BE2C (cell line): Measurements from ENCODE around the gene LRRC75A.
"Not testable (repeated sequence)": the region's sequence is repeated elsewhere in the genome, so short reads cannot be mapped to it uniquely, and the experiment has no call there.

Experiments used
- DNase-seq: peaks from one replicate; pipeline ENCODE4 v3.0.0-alpha.2; 2020
- H3K27me3 ChIP-seq: fragments of 250-450 bp; sonication (Bioruptor Pico); 2 replicates; pipeline ENCODE4 v1.5.1; 2020; ENCODE audit warnings: mild to moderate bottlenecking
- H3K36me3 ChIP-seq: fragments of 250-450 bp; sonication (Bioruptor Pico); 2 replicates; pipeline ENCODE4 v1.5.1; 2020; ENCODE audit warnings: mild to moderate bottlenecking
- H3K4me1 ChIP-seq: fragments of 250-450 bp; sonication (Bioruptor Pico); 2 replicates; pipeline ENCODE4 v1.5.1; 2020
- H3K4me3 ChIP-seq: 2 replicates; pipeline ENCODE4 v1.5.1; 2011; ENCODE audit warnings: low read depth, low read length
- H3K9me3 ChIP-seq: fragments of 250-450 bp; sonication (Bioruptor Pico); 2 replicates; pipeline ENCODE4 v1.5.1; 2020
- TF ChIP-seq, protein P1 (sequence below): IDR thresholded peaks from 2 replicates; pipeline ENCODE4 v1.5.1; 2012; ENCODE audit warnings: mild to moderate bottlenecking, low read depth, low read length

Gene LRRC75A

DNA sequence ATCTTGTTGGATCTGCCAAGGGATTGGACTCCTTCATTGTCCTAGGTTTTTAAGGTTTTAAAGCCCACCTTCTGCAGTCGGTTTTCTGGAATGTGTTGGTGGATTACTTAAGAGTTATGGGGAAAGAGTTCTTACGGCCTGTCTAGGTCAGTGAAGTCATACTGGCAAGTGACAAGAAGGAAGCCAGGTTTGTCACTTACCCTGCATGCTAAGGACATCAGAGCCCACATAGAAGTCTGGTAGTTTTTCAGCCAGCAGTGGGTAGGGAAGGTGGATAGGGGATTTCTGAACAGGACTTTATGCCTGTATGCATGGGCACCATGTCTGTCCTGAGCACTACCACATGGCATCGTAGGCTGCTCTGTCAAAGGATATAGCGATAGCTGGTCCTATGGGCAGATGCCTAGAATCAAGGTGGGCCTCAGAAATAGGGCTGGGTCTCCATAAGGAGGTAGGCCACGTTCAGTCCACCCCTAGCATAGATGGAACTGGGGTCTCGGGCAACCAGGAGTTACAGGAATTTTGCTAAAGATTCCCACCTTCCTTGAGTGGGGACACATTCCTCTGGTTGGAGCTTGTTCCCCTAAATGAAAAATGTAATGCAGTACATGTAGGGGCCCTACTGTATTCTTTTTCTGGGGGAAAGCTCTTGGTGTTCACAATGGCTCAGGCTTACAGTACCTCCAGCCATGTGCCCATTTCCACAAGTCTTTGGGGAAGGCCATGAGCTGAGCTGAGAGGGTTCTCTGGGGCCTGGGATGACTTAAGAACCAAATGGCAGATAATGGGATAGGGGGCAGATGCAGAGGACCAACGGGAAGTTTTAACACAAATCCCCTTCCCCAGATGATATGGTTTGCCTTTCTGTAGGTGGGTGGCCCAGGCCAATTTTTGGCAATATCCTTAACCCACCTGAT, 49.1 kb downstream of the LRRC75A start:
- DNase-seq: no peak
- H3K4me1 ChIP-seq: peaks cover 3% of the 10 kb centered on the region
- TF ChIP-seq, protein P1, sequence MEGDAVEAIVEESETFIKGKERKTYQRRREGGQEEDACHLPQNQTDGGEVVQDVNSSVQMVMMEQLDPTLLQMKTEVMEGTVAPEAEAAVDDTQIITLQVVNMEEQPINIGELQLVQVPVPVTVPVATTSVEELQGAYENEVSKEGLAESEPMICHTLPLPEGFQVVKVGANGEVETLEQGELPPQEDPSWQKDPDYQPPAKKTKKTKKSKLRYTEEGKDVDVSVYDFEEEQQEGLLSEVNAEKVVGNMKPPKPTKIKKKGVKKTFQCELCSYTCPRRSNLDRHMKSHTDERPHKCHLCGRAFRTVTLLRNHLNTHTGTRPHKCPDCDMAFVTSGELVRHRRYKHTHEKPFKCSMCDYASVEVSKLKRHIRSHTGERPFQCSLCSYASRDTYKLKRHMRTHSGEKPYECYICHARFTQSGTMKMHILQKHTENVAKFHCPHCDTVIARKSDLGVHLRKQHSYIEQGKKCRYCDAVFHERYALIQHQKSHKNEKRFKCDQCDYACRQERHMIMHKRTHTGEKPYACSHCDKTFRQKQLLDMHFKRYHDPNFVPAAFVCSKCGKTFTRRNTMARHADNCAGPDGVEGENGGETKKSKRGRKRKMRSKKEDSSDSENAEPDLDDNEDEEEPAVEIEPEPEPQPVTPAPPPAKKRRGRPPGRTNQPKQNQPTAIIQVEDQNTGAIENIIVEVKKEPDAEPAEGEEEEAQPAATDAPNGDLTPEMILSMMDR: no peak
- H3K36me3 ChIP-seq: peaks cover 75% of the 10 kb centered on the region
- H3K9me3 ChIP-seq: no peaks in the 10 kb centered on the region
- H3K27me3 ChIP-seq: no peaks in the 10 kb centered on the region
- H3K4me3 ChIP-seq: peak overlapping the region; percentile 97

DNA sequence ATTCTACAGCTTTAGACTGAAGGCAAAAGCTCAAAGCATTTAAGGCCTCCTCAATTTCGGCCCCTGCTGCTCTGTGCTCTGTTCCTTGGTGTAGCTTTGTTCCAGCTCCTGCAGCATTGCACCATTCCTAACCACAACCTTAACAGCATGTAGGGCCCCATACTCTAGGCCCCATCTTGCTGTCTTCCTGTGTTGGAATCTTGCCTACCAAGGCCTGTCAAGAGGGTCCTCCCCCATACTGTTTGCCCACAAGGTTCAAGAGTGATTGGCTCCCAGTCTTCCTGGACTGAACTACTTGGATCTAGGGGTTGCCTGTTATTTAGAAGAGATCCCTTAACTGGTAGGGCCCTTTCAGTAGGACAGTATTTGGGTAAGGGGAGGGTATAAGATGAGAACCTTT, 49.9 kb downstream of the LRRC75A start:
- Histone ChIP-seq H3K27me3 (no peaks in the 10 kb centered on the region), H3K36me3 (peaks cover 69% of the 10 kb centered on the region), H3K9me3 (no peaks in the 10 kb centered on the region), H3K4me3 (peak overlapping the region; percentile 97), H3K4me1 (peaks cover 3% of the 10 kb centered on the region)
- DNase-seq: no peak
- TF ChIP-seq, protein P1: no peak

DNA sequence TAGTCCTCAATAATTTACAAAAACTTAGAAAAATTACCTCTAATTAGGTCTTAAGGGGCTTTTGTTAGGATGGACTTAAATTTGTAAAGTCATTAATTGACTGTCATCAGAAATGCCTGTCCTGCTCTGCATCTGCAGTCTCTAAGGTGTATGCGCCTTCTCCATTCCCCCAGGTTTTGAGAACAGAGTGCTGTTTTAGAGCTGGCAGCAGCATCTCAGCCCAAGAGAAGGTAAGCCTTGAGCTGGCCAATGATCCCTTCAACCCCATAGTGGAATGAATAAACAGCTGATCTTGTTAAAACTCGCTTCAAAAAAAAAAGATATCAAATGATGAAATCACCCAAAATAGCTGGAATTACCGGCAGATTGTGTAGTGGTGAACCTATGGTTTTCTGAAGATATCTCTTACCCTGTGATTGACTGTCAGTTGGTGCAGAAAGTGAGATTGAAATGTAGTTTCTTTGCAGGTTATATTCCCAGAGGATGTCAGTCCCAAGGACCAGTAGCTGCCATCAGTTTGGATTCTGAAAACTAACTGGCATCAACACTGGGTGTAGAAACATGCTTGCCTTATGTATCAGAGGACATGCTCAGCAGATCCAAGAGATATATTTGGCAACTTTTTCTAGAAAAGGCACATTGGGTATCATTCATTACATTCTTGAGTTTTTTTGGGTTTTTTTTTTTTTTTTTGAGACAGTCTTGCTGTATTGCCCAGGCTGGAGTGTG, 50.9 kb downstream of the LRRC75A start:
- H3K4me3 ChIP-seq: peak overlapping the region; percentile 97
- peaks cover 3% of the 10 kb centered on the region for H3K4me1 ChIP-seq
- H3K9me3 ChIP-seq: no peaks in the 10 kb centered on the region
- no peak for DNase-seq
- peaks cover 63% of the 10 kb centered on the region for H3K36me3 ChIP-seq
- no peaks in the 10 kb centered on the region for H3K27me3 ChIP-seq
- TF ChIP-seq, protein P1: no peak

DNA sequence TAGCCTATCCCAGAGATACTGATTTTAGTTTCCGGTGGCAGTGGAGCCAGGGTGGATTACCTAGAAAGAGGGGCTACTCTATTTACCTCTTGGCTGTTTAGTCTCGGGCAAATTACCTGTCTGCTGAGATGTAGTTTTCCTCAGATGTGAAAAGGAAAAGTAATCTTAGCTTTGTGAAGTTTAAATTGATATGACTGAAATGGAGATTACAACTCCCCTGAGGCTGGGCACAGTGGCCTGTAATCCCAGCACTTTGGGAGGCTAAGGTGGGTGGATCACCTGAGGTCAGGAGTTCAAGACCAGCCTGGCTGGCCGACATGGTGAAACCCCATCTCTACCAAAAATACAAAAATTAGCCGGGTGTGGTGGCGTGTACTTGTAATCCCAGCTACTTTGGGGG, 51.6 kb downstream of the LRRC75A start:
- H3K4me1 ChIP-seq, H3K27me3 ChIP-seq, H3K9me3 ChIP-seq, DNase-seq: not testable (repeated sequence)
- Histone ChIP-seq H3K4me3 (peak overlapping the region; percentile 97), H3K36me3 (peaks cover 55% of the 10 kb centered on the region)

DNA sequence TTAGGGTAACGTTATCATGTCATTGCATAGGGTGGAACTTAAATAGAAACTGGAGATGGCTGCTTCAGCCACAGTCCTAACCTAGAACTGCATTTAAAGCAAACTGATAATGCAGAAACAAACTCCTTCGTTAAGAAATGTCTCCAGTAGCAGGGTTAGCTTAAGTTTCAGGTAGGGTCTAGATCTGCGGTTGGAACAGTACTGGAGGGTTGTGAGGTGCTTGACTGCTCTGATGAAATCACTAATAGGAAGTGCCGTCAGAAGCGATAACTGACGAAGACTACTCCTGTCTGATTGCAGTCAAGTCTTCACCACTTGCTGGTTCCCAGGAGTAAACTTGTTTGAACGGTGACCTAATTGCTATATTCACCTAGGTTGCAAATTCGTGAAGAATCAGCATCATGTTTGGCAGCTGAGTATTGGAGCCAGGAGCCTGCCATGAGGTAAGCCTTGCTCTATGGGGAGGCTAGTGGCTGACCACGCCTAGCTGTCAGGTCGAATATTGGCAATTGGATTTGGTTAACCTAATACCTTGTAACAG, 52.1 kb downstream of the LRRC75A start:
- Histone ChIP-seq H3K4me3 (peak overlapping the region; percentile 97), H3K36me3 (peaks cover 54% of the 10 kb centered on the region), H3K4me1 (no peaks in the 10 kb centered on the region; the same call in none of the 2 replicates), H3K9me3 (no peaks in the 10 kb centered on the region), H3K27me3 (no peaks in the 10 kb centered on the region)
- TF ChIP-seq, protein P1: no peak
- DNase-seq: no peak

DNA sequence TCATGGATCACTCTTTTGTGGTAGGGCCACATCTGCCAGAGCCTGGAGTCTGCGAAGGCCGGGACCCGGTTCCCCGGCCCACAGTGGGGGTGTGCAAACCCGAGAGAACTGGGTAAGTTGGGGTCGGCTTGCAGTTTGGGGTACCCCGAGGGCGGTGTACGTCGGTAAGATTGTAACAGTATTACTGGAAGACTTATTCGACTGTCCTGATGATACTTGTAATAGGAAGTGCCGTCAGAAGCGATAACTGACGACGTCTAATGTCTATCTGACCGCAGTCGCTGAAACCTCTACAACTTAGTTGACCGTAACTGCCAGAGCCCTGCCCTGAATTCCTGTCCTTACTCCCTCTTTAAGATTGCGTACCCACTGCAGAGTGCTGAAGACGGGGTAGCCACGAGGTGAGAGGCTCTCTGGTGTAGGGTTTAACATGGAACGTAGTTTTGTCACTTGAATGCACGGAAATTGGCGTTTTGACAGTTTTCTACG, 52.6 kb downstream of the LRRC75A start:
- DNase-seq: no peak
- H3K36me3 ChIP-seq: peaks cover 53% of the 10 kb centered on the region

More for the DNA sequence above, 52.6 kb downstream of the LRRC75A start:
- TF ChIP-seq, protein P1: no peak
- H3K27me3 ChIP-seq: no peaks in the 10 kb centered on the region
- H3K9me3 ChIP-seq: no peaks in the 10 kb centered on the region
- H3K4me3 ChIP-seq: peak overlapping the region; percentile 97
- H3K4me1 ChIP-seq: no peaks in the 10 kb centered on the region; the same call in none of the 2 replicates
